Right lobe of liver (tissue), 4 donors: ENCODE data around the gene CPNE6.

Experiments
- POLR2A ChIP-seq: fragments of 450-650 bp; IDR thresholded peaks from one replicate; pipeline ENCODE4 v1.6.1; 2017; ENCODE audit warnings: antibody characterized with exemption, mild to moderate bottlenecking
- TF ChIP-seq, protein P1 (sequence below), 4 donors: fragments of 200-600 bp in 3 of 4; fragments of 450-650 bp in 1 of 4; IDR thresholded peaks; one replicate each; pipeline versions ENCODE4 v1.5.1 to v1.8.0; 2016 to 2022; ENCODE audit warnings: antibody characterized with exemption in 4 of 4, mild to moderate bottlenecking in 2 of 4
- donor health status: DM: no; HTN: no; CAD: no.
- donor health status: DM: no; HTN: no; CAD: no.
- donor health status: DM: no; HTN: yes; CAD: no.

- TF ChIP-seq POLR2A = no peak
- TF ChIP-seq, protein P1, sequence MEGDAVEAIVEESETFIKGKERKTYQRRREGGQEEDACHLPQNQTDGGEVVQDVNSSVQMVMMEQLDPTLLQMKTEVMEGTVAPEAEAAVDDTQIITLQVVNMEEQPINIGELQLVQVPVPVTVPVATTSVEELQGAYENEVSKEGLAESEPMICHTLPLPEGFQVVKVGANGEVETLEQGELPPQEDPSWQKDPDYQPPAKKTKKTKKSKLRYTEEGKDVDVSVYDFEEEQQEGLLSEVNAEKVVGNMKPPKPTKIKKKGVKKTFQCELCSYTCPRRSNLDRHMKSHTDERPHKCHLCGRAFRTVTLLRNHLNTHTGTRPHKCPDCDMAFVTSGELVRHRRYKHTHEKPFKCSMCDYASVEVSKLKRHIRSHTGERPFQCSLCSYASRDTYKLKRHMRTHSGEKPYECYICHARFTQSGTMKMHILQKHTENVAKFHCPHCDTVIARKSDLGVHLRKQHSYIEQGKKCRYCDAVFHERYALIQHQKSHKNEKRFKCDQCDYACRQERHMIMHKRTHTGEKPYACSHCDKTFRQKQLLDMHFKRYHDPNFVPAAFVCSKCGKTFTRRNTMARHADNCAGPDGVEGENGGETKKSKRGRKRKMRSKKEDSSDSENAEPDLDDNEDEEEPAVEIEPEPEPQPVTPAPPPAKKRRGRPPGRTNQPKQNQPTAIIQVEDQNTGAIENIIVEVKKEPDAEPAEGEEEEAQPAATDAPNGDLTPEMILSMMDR (IDR thresholded peaks at IDR 0.05) = no peak
Measured at GRCh38 chr14:24053548-24054323, 17.6 kb upstream of the CPNE6 start.
